B cell (primary cell): ENCODE measurements around the gene PLD1. TPM values are rescaled to one million over a fixed set of nuclear protein-coding genes. Genes with fewer than 3 reads are reported as not detected.

Experiments
- ATAC-seq: fragments of 200-7000 bp; cut with Tn5 transposase; one replicate; pipeline ENCODE4 v1.10.0; 2021; ENCODE audit warnings: low read depth, mild to moderate bottlenecking, moderate number of reproducible peaks, moderate library complexity
- CTCF ChIA-PET: fragments of 350-600 bp; sonication (Branson Sonifier 250); formaldehyde crosslinking; loops from one replicate; lab custom pipeline; 2021; ENCODE audit warnings: antibody characterized with exemption, inconsistent platforms; lab: Charles Lee
- POLR2A ChIA-PET: fragments of 350-600 bp; sonication (Branson Sonifier 250); formaldehyde crosslinking; loops from one replicate; lab custom pipeline; 2021; ENCODE audit warnings: antibody characterized with exemption; lab: Charles Lee
- DNase-seq: peaks from one replicate; pipeline ENCODE4 v3.0.0; 2013
- H2AFZ ChIP-seq: 2 replicates; pipeline ENCODE4 v1.6.1; 2012; ENCODE audit warnings: mild to moderate bottlenecking, low read depth, low read length; ENCODE audit not compliant: insufficient read depth, poor library complexity, severe bottlenecking
- H3K27ac ChIP-seq, 2 donors: 1 replicate in 1 of 2; 2 replicates in 1 of 2; pipeline ENCODE4 v1.5.1; 2012 to 2013; ENCODE audit warnings: low read length in 2 of 2, mild to moderate bottlenecking in 2 of 2, moderate library complexity in 1 of 2
- H3K27me3 ChIP-seq, 4 experiments: fragments of 200-600 bp in 1 of 4; sonication (generic) in 1 of 4; replicated peaks in 1 of 4; 1 replicate in 2 of 4; 2 replicates in 2 of 4; pipeline versions ENCODE4 v1.6.1 to v1.7.0; 2013 to 2016; ENCODE audit warnings: low read length in 3 of 4, mild to moderate bottlenecking in 2 of 4, mixed read lengths in 1 of 4, moderate library complexity in 1 of 4; ENCODE audit not compliant: insufficient read depth in 4 of 4, control insufficient read depth in 3 of 4; ENCODE audit errors: control extremely low read depth in 1 of 4
- H3K36me3 ChIP-seq, 2 experiments: replicated peaks in 1 of 2; 1 replicate in 1 of 2; 2 replicates in 1 of 2; pipeline versions ENCODE4 v1.6.1 to v1.7.1; 2013; ENCODE audit warnings: low read length in 1 of 2; ENCODE audit not compliant: insufficient read depth in 2 of 2, control insufficient read depth in 1 of 2; ENCODE audit errors: control extremely low read depth in 1 of 2, extremely low read depth in 1 of 2
- H3K4me1 ChIP-seq, 2 donors: fragments of 200-600 bp in 1 of 2; sonication (generic) in 1 of 2; 1 replicate in 1 of 2; 2 replicates in 1 of 2; pipeline versions ENCODE4 v1.5.1 to v1.6.1; 2013 to 2017; ENCODE audit warnings: low read length in 2 of 2; ENCODE audit not compliant: control insufficient read depth in 2 of 2, insufficient read depth in 2 of 2
- H3K4me2 ChIP-seq: replicated peaks from 2 replicates; pipeline ENCODE3; 2012; ENCODE audit warnings: mild to moderate bottlenecking, low read depth, low read length; ENCODE audit not compliant: poor library complexity, severe bottlenecking
- H3K4me3 ChIP-seq, 5 experiments: fragments of 200-600 bp in 1 of 5; sonication (generic) in 1 of 5; 1 replicate in 3 of 5; 2 replicates in 2 of 5; pipeline versions ENCODE4 v1.5.1 to v1.7.0; 2011 to 2016; ENCODE audit warnings: low read length in 4 of 5, mild to moderate bottlenecking in 4 of 5, low read depth in 2 of 5, control low read depth in 1 of 5, moderate library complexity in 1 of 5; ENCODE audit not compliant: insufficient read depth in 1 of 5; ENCODE audit errors: control extremely low read depth in 1 of 5, extremely low read depth in 1 of 5
- H3K79me2 ChIP-seq: fragments of 200-600 bp; sonication (generic); one replicate; pipeline ENCODE4 v1.6.0; 2016; ENCODE audit warnings: low read length; ENCODE audit not compliant: control insufficient read depth, insufficient read depth
- H3K9ac ChIP-seq: fragments of 200-600 bp; sonication (generic); 2 replicates; pipeline ENCODE4 v1.6.1; 2017; ENCODE audit warnings: mild to moderate bottlenecking, low read length, moderate library complexity
- H3K9me3 ChIP-seq, 3 donors: one replicate each; pipeline versions ENCODE4 v1.6.1 to v1.7.1; 2013; ENCODE audit warnings: low read length in 2 of 3; ENCODE audit not compliant: control insufficient read depth in 2 of 3, insufficient read depth in 1 of 3; ENCODE audit errors: control extremely low read depth in 1 of 3
- H4K20me1 ChIP-seq: 2 replicates; pipeline ENCODE4 v1.6.0; 2012; ENCODE audit warnings: mild to moderate bottlenecking, low read length; ENCODE audit not compliant: insufficient read depth, control insufficient read depth, poor library complexity, severe bottlenecking
- H3K27ac Mint-ChIP-seq: one replicate; pipeline ENCODE4 v1.8.0; 2021; ENCODE audit warnings: mixed read lengths
- H3K27me3 Mint-ChIP-seq: one replicate; pipeline ENCODE4 v1.8.0; 2021; ENCODE audit warnings: mixed read lengths
- H3K4me1 Mint-ChIP-seq: one replicate; pipeline ENCODE4 v1.8.0; 2021; ENCODE audit warnings: mixed read lengths
- H3K4me3 Mint-ChIP-seq: one replicate; pipeline ENCODE4 v1.8.0; 2021; ENCODE audit warnings: mixed read lengths
- H3K9me3 Mint-ChIP-seq: one replicate; pipeline ENCODE4 v1.8.0; 2022; ENCODE audit warnings: mixed read lengths; ENCODE audit not compliant: insufficient read depth
- EZH2 ChIP-seq: IDR thresholded peaks from 2 replicates; pipeline ENCODE4 v1.6.1; 2012; ENCODE audit warnings: borderline replicate concordance, low read depth, mild to moderate bottlenecking, moderate library complexity, low read length; ENCODE audit not compliant: insufficient read depth, poor library complexity, severe bottlenecking
- WGBS: methylation state at CpG from one replicate; pipeline ENCODE4 v1.1.5; 2013; ENCODE audit warnings: missing lambda C conversion rate; ENCODE audit not compliant: insufficient coverage; 5-methylcytosine and 5-hydroxymethylcytosine counted together
- intact Hi-C: fragments of 100-400 bp; cut with micrococcal nuclease; formaldehyde crosslinking; loops from one replicate; pipeline ENCODE4 v1.10.0; 2022
- polyA plus RNA-seq: library from polyadenylated mRNA; depleted of rRNA; stranded (reverse); fragments of >200 nt; gene quantifications from 2 replicates; pipeline ENCODE4 v1.2.3, GENCODE V29; 2012
- total RNA-seq, 2 donors: library from RNA; stranded (reverse); fragments of 120-200 nt in 1 of 2; gene quantifications; 1 replicate in 1 of 2; 2 replicates in 1 of 2; pipeline versions ENCODE4 v1.2.3 to v1.2.4, GENCODE V29; 2013 to 2022
- TF ChIP-seq, protein P1 (sequence below): fragments of 200-600 bp; IDR thresholded peaks from one replicate; pipeline ENCODE4 v1.8.0; 2022; ENCODE audit warnings: antibody characterized with exemption, mild to moderate bottlenecking

PLD1 gene
- total and polyA plus RNA-seq, 2 donors (not counting 1 experiment from before 2014, with no cell fraction given), result 0.24 to 0.52 TPM

GRCh38 chr3:171696805-171697204, 113.5 kb downstream of the PLD1 start:
- ATAC-seq (no peak), DNase-seq (no peak)
- no peak overlapping the region for H2AFZ ChIP-seq
- Mint-ChIP-seq H3K4me1 (no peaks in the 10 kb centered on the region), H3K9me3 (no peaks in the 10 kb centered on the region), H3K27me3 (peaks cover 6% of the 10 kb centered on the region), H3K4me3 (no peak overlapping the region), H3K27ac (no peak overlapping the region)
- no peaks in the 10 kb centered on the region for H3K27me3 ChIP-seq
- no peak overlapping the region for H3K27ac ChIP-seq
- no peaks in the 10 kb centered on the region for H3K36me3 ChIP-seq
- no peak overlapping the region for H3K4me2 ChIP-seq
- no peaks in the 10 kb centered on the region for H4K20me1 ChIP-seq
- TF ChIP-seq EZH2, result no peak
- TF ChIP-seq, protein P1, sequence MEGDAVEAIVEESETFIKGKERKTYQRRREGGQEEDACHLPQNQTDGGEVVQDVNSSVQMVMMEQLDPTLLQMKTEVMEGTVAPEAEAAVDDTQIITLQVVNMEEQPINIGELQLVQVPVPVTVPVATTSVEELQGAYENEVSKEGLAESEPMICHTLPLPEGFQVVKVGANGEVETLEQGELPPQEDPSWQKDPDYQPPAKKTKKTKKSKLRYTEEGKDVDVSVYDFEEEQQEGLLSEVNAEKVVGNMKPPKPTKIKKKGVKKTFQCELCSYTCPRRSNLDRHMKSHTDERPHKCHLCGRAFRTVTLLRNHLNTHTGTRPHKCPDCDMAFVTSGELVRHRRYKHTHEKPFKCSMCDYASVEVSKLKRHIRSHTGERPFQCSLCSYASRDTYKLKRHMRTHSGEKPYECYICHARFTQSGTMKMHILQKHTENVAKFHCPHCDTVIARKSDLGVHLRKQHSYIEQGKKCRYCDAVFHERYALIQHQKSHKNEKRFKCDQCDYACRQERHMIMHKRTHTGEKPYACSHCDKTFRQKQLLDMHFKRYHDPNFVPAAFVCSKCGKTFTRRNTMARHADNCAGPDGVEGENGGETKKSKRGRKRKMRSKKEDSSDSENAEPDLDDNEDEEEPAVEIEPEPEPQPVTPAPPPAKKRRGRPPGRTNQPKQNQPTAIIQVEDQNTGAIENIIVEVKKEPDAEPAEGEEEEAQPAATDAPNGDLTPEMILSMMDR, result no peak
- no peaks in the 10 kb centered on the region for H3K9me3 ChIP-seq
- CTCF ChIA-PET, result no interaction called here
- intact Hi-C loops, result no loop called here
- no peak overlapping the region for H3K9ac ChIP-seq
- H3K79me2 ChIP-seq, result no peaks in the 10 kb centered on the region
- no peak overlapping the region for H3K4me3 ChIP-seq
- POLR2A ChIA-PET, result no interaction called here
- 97% methylated on average over 5 of the region's 6 CpGs for WGBS
- no peaks in the 10 kb centered on the region for H3K4me1 ChIP-seq

GRCh38 chr3:171695426-171695825, 114.9 kb downstream of the PLD1 start:
- Histone ChIP-seq H3K4me1 (peaks cover 0 to 3% of the 10 kb centered on the region in 2 donors), H3K4me2 (no peak overlapping the region), H3K27me3 (no peaks in the 10 kb centered on the region), H2AFZ (no peak overlapping the region), H3K9ac (no peak overlapping the region), H3K79me2 (no peaks in the 10 kb centered on the region), H3K36me3 (no peaks in the 10 kb centered on the region), H3K4me3 (no peak overlapping the region), H4K20me1 (no peaks in the 10 kb centered on the region), H3K27ac (no peak overlapping the region), H3K9me3 (no peaks in the 10 kb centered on the region)
- ATAC-seq (no peak), DNase-seq (no peak)
- Mint-ChIP-seq H3K9me3 (no peaks in the 10 kb centered on the region), H3K27me3 (peaks cover 6% of the 10 kb centered on the region), H3K4me3 (no peak overlapping the region), H3K27ac (no peak overlapping the region), H3K4me1 (peaks cover under 1% of the 10 kb centered on the region)
- CTCF ChIA-PET, result no interaction called here
- POLR2A ChIA-PET, result no interaction called here
- no CpG with 5 or more reads among the region's 1 CpG for WGBS
- TF ChIP-seq, protein P1, result no peak
- no peak for TF ChIP-seq EZH2
- intact Hi-C loops, result no loop called here
